HG02938 (cell line): ENCODE measurements around the gene TK2.

ENCODE experiments used
- ATAC-seq: cut with Tn5 transposase; IDR thresholded peaks from one replicate; pipeline ENCODE4 v1.9.1; 2021; ENCODE audit warnings: mild to moderate bottlenecking, moderate library complexity; ENCODE audit not compliant: unreplicated experiment

The TK2 gene

DNA sequence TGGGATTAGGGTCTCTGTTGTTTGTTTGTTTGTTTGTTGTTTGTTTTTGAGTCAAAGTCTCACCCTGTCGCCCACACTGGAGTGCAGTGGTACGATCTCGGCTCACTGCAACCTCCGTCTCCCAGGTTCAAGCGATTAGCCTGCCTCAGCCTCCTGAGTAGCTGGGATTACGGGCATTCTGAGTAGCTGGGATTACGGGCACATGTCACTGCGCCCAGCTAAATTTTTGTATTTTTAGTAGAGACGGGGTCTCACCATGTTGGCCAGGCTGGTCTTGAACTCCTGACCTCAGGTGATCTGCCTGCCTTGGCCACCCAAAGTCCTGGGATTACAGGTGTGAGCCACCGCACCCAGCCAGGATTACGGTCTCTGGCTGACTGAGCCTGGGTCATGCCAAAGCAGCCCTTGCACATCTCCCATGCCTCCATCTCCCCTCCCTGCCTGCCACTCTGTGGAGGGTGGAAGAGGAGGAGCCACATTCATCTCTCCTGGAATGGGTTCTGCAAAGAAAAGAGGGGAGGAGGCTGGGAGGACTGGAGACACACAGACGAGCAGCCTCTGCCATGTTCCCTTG lies 63.6 kb downstream of the TK2 start:
- ATAC-seq, result no peak

DNA sequence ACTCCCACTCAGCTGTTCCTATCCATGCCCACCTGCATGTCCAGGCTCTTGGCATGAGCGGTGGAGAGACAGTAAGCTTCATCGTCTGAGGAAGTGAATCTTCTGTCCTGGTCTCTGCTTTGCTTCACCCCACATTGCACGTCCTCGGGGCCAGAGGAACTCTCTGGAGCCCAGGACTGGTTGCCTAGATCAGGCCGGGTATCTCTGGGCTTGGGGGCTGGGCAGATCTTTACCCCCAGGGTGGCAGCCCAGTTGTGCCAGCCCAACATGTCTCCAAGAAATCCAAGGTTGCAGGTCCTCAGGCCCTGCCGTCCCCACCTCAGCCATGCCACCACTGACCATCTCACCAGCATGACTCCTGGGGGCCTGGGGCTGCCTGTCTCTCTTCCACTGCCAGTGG lies 64.5 kb downstream of the TK2 start:
- ATAC-seq, result no peak

DNA sequence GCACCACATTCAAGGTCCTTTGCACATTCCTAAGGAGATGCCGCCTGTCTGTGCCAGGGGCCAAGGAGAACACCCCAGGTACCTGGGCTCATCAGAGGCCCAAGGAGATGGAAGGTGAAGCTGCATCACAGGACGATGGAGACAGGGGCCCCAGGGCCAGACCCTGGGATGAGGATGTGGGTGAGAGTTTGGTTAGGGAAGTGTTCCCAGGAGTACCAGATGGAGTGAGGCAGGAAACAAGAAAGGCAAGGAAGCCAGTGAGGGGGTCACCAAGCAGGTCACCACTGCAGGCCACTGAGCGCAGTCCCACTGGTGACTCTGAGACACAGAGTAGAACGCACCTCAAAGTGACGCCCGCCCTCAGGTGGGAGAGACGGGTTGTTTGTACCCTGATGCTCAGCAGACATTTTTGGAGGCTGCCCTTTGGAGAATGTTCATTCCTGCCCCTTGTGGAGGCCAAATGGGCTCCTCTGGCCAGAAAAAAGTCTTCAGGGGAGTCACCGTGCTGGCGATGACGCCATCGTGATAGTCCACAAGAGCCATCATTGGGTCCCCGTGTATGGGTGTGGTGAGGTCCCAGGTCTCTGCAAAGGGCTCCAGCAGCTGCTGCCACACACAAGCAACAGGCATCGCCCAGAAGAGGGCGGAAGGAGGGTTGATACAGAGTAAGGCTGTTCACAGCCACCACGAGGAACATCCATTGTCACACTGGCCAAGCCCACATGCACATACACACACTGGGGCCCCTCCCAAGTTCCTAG lies 65.3 kb downstream of the TK2 start:
- no peak for ATAC-seq

- ATAC-seq, result peak; percentile 68
These were observed 66.1 kb downstream of the TK2 start for GRCh38 chr16:66483689-66484452.

DNA sequence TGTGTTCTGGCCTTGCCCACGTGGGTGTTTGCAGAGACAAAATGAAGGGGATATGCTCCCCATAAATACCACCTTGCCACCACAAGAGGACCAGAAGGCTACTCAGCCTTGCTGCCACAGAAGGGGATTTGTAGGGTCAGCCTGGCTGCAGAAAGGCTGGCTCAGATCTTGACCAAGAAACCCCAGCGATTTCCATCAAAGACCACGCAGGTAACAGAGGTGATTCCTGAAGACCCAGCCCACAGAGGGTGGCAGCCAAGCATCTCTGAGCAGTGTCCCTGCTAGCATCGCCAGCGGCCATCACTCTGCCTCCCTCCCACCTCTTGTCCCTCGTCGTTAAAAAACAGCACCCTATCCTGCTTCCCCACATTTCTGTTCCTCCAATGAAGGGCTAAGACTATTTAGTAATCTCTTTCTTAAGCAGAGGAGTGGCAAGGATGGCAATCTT lies 68.0 kb downstream of the TK2 start:
- ATAC-seq, result no peak

DNA sequence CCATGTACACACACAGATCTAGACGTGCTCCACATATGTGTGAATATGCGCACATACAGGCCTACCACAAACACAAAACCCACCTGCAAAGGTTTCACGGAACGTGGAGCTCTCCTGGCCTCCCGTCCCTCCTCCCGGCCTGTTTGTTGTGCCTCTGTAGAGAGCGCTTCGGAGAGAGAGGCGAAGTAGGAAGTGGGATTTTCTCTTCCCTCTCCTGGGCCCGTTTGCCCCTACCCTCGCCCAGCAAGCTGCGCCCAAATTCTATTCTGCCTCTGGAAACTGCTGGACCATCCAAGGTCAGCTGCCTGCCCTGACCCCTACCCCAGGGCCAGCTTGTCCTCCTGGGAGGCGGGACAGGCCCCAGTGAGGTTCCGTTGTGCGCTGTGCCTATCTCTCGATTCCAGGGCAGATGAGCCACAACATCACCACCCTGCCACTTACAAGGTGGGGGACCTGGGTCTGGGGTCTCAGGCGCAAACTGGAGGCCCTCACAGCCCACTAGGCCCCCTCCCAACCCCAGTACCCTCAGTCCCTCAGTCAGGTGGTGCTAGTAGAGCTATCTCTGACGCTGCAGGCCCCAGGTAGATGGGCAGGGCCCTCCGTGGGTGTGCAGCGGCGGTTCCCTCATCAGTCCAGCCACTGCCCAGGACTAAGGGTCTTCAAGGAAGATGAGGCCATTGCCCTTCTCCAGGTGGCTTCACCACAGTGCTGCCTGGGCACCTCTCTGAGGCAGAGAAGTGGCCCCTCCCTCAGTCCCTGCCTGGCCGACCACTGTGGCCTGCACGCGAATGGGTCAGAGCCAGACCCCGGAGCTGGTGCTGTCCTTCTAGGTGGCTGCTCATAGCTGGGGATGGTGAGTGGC lies 68.6 kb downstream of the TK2 start:
- ATAC-seq, result no peak

DNA sequence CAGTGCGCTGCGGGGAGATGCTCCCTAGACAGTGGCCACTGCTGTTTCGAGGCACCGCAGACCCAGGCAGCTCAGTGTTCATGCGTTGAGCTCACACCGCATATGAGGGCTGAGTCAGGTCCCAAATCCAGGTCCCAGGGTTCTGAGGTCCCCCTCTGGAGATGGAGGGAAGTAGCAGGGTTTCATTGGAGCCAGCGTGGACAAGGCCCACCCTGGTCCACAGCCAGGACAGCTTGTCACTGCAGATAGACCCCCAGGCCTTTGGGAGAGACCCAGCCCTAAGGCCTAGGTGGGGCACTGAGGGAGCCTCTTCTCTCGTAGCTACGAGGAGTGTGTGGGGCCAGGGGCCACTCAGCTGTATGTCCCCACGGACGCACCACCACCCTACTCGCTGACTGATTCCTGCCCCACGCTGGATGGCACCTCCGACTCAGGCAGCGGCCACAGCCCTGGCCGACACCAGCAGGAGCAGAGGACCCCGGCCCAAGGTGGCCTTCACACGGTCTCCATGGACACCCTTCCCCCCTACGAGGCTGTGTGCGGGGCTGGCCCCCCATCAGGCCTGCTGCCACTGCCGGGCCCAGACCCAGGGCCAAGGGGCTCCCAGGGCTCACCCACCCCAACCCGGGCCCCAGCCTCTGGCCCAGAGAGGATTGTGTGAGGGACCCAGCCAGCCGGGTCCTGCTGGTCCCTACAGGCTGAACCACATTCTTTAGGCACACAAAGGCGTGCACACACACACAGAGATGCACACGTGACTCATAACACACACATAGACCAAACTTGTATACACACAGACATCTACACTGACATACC lies 69.4 kb downstream of the TK2 start:
- ATAC-seq, result no peak

GRCh38 chr16:66479661-66480264 lies 70.2 kb downstream of the TK2 start:
- ATAC-seq, result no peak

DNA sequence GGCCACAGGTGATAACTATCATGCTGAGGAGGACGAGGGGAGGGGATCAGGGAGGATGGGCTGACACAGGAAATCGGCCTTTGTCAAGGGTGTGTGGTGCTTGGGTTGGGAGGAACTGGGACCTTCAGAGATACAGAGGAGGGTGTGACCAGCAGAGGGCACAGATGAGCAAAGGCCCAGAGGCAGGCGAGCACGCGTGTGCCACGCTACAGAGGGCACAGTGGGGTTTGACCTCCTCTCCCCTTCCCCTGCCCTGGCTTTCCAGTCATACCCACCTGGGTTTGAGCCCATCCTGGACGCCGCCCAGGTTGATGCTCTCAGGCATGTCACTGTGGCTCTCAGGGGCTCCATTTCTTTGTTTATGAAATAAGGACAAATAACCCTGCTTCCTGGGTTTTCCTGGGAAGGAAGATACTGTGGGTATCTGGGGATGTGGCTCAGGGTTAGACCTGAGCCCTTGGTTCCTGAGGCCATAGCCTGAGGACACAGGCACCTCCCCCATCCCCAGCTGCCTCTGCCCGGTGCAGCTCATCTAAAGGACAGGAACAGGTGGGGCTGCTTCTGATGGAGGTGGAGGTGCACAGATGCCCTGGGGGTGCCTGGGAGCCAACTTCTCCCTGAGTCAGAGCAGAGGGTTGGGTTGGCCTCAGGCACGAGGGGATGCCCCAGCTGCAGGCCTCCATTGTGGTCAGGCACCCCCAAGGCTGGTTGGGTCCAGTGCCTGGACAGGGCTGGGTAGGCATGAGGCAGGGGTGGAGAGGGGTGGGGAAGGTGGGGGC lies 71.0 kb downstream of the TK2 start:
- peak; percentile 64 for ATAC-seq

DNA sequence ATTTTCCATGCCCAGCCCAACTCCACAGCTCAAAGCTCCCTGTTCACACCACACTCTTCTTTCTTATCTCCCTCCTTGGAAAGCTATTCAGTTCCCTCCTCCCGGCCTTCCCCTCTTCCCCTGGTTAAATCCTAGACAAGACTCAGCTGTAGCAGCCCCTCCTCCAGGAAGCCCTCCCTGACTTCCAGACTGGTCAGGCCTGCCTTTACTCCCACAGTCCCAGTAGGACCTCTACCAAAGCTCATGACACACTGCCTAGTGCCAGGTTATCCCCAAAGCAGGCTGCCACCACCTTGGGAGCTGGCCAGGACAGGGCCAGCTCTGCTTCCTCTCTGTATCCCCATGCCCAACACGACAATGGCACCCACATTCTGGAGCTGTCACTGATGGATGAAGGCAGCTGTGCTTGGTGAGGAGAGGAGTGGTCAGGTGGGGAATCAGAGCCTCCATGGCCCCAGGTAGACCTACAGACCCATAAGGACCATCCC lies 72.8 kb downstream of the TK2 start:
- ATAC-seq, result no peak

DNA sequence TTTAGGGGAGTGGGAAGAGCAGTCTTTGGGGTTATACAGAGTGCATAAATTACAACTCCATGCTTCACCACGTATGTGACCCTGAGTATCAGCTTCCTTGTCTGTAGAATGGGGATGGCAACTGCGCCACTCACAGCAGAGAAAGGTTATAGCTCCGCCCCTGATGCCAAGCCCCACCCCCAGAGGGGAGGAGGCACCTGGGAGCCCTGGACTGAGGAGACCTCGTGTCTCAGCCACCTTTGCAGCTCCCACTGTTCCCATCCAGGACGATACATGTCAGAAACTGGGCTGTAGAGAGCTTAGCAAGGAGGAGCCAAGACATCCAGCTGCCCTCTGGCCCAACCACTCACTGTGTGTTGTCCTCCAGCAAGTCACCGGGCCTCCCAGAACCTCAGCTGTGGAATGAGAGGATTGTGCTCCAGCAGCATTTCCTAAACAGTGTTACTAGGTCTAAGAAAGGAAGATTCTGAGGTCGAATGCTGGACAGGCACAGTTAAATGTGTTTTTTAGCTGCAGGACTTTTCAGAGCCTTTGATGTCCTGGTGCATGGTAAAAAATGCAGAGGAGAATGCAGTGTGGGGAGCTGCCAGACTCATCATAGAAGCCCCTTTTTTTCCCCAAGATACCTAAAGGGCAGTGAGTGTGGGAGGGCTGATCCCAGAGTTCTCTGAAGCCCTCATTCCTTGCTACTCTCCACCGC lies 73.4 kb downstream of the TK2 start:
- no peak for ATAC-seq

GRCh38 chr16:66475232-66475631 lies 74.7 kb downstream of the TK2 start:
- ATAC-seq, result no peak

GRCh38 chr16:66474750-66475199 lies 75.1 kb downstream of the TK2 start:
- peak; percentile 92 for ATAC-seq

GRCh38 chr16:66473654-66474519 lies 76.0 kb downstream of the TK2 start:
- ATAC-seq, result no peak

DNA sequence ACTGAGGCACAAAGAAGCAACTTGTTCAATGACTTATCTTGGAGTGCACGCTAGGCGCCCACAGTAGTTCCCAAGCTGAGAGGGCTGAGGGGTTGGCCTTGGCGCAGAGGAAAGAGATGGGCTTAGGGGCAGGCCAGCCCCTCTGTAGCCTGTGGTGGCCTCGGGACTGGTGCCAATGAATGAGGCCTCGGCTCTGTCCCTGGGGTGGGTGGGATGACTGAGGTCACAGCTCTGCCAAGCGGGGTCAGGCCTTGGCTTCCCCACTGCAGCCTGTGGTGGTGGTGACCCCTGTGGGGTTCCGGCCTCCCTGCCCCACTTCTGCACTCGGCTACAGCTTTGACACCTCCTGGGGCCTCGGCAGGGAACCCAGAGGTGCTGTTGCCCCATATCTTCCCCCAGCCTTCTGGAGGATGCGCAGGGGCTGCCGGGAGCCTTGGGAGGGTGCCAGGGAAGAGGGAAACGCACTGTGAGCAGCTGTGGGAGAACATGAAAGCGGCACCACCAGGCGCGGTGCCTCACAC lies 76.8 kb downstream of the TK2 start:
- ATAC-seq, result no peak

DNA sequence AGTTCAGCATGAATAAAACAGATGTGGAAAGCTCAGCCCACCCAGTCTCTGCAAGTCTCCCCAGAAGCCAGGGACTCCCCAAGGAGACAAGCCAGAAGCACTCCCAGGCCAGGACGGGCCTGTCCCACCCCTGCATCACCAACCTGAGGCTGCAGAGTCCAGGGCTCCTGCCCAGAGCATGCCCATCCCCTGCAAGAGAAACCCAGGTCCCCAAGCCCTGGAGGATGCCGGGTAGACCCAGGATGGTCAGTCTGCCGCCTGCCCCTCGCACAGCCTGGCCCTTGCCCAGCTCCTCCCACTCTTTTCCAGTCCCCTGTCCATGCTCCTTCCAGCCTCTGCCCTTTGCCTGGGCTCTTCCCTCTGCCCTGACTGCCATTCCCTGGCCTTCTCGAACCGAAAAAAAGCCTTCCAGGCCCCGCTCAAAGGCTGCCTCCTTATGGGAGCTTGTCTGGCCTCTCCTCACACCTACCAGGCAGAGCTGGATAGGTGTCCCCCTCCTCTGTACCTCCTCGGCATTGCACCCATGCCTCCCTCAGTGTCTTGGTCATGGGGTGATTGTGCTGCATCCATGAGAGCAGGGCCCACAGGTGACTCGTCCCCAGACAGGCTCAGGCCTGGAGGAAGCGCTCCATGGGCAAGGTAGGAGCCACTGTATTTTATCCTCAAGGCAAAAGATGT lies 78.1 kb downstream of the TK2 start:
- ATAC-seq, result no peak
